HG02970 (cell line): ENCODE results near the gene MTNR1A.
"Not testable (repeated sequence)": the region's sequence is repeated elsewhere in the genome, so short reads cannot be mapped to it uniquely, and the experiment has no call there.

Source experiments
- ATAC-seq: cut with Tn5 transposase; IDR thresholded peaks from one replicate; pipeline ENCODE4 v1.9.1; 2021; ENCODE audit warnings: mild to moderate bottlenecking, moderate library complexity, moderate number of reproducible peaks; ENCODE audit not compliant: unreplicated experiment, low FRiP score

MTNR1A gene

GRCh38 chr4:186566068-186566467 is 10.7 kb upstream of the MTNR1A start:
- no peak for ATAC-seq

- ATAC-seq, result no peak
Measured at GRCh38 chr4:186563761-186564160, 8.4 kb upstream of the MTNR1A start.

GRCh38 chr4:186561748-186562147 is 6.4 kb upstream of the MTNR1A start:
- no peak for ATAC-seq

GRCh38 chr4:186560647-186561046 is 5.3 kb upstream of the MTNR1A start:
- ATAC-seq, result no peak

- no peak for ATAC-seq
Measured at GRCh38 chr4:186557486-186557885, 2.1 kb upstream of the MTNR1A start.

GRCh38 chr4:186557061-186557460 is 1.7 kb upstream of the MTNR1A start:
- ATAC-seq, result no peak

GRCh38 chr4:186554539-186554913 is 841 bp downstream of the MTNR1A start:
- ATAC-seq, result no peak

GRCh38 chr4:186553717-186554116 is 1.6 kb downstream of the MTNR1A start:
- ATAC-seq, result no peak

GRCh38 chr4:186551849-186552248 is 3.5 kb downstream of the MTNR1A start:
- ATAC-seq, result no peak

GRCh38 chr4:186545436-186545835 is 9.9 kb downstream of the MTNR1A start:
- no peak for ATAC-seq

- no peak for ATAC-seq
Measured at GRCh38 chr4:186543206-186543605, 12.2 kb downstream of the MTNR1A start.

- no peak for ATAC-seq
Measured at GRCh38 chr4:186541801-186542200, 13.6 kb downstream of the MTNR1A start.

GRCh38 chr4:186537843-186538521 is 17.4 kb downstream of the MTNR1A start:
- ATAC-seq, result no peak

- ATAC-seq, result no peak
Measured at GRCh38 chr4:186536285-186536684, 19.1 kb downstream of the MTNR1A start.

- ATAC-seq, result no peak
Measured at GRCh38 chr4:186534056-186534455, 21.3 kb downstream of the MTNR1A start.

GRCh38 chr4:186523927-186524326 is 31.4 kb downstream of the MTNR1A start:
- ATAC-seq, result not testable (repeated sequence)

- ATAC-seq, result no peak
Measured at GRCh38 chr4:186516287-186516686, 39.1 kb downstream of the MTNR1A start.

GRCh38 chr4:186514271-186514950 is 41.0 kb downstream of the MTNR1A start:
- no peak for ATAC-seq

GRCh38 chr4:186504771-186505170 is 50.6 kb downstream of the MTNR1A start:
- not testable (repeated sequence) for ATAC-seq

- no peak for ATAC-seq
Measured at GRCh38 chr4:186502231-186502630, 53.1 kb downstream of the MTNR1A start.

- ATAC-seq, result no peak
Measured at GRCh38 chr4:186501554-186501953, 53.8 kb downstream of the MTNR1A start.

GRCh38 chr4:186500721-186501304 is 54.6 kb downstream of the MTNR1A start:
- ATAC-seq, result no peak
